Ammon's horn (tissue), 1 donor: ENCODE measurements around the gene ZNHIT2.

Experiments
- DNase-seq: peaks from one replicate; pipeline ENCODE4 v3.0.0-alpha.2; 2016; ENCODE audit warnings: low spot score

ZNHIT2 gene

DNA sequence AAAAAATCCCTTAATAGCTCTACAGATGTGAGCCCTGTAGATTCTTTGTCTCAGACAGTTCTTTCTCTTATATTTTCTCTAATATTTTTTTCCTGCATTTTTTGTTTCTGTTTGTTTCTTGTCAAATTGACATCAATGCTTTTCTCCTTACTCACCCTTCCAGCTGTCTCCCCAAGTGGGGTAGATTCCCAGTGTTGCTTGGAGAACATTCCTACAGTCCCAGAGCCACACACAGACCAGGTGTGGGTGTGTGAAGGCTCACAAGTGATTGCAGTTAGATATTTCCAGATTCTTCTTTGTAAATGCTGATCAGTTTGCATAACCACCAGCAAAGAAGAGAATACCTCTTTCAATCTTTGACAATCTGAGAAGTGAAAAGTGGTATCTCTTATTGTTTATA, 14.0 kb downstream of the ZNHIT2 start:
- no peak for DNase-seq

DNA sequence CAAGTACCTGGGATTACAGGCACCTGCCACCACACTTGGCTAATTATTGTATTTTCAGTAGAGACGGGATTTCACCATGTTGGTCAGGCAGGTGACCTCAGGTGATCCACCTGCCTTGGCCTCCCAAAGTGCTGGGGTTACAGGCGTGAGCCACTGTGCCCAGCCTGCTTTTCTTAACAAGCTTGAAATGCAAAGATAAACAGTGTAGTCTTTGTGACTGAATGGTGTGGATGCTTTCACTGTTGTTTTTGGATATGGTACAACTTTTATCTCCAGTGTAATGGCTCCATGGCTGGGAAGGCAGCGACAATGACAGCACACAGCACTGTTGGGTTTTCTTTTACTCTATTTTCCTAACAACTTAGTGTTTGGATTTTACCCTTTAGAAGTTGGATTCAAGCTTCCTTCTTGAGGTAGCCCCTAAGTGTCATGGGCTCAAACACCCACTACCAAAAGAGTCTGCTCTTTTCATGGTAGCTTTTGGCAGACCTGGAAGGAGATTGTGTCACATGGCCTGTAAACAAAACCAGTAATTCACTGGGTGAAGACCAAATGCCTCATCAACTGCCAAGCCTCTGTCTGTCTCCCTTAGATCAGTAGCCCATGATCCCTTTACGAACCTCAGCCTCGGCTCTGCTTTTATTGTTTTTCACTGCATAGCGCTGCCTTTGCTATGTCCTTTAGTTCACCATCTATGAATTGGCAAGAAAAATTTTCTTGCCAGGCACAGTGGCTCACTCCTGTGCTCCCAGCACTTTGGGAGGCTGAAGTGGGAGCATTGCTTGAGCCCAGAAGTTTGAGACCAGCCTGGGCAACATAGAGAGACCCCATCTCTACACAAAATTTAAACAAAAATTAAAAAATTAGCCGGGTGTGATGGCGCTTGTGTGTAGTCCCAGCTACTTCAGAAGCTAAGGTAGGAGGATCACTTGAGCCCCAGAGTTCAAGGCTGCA, 15.1 kb downstream of the ZNHIT2 start:
- peak; percentile 76 for DNase-seq

DNA sequence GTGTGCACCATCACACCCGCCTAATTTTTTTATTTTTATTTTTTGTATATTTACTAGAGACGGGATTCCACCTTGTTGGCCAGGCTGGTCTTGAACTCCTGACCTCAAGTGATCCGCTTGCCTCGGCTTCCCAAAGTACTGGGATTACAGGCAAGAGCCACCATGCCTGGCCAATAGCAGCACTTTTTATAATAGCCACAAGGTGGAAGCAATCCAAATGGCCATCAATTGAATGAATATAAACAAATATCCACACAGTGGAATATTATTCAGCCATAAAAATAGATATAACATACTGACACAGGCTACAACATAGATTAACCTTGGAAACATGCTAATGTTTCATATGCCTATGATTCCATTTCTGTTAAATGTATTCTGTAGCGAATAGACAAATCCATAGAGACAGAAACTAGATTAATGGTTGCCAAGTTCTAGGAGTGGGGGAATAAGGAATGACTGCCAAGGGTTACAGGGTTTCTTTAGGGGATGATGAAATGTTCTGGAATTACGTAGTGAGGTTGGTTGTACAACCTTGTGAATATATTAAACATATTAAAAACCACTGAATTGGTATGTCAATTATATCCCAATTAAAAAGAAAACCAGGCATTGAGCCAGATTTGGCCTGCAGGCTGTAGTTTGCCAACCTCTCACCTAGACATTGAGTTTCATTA, 16.7 kb downstream of the ZNHIT2 start:
- DNase-seq, result no peak

DNA sequence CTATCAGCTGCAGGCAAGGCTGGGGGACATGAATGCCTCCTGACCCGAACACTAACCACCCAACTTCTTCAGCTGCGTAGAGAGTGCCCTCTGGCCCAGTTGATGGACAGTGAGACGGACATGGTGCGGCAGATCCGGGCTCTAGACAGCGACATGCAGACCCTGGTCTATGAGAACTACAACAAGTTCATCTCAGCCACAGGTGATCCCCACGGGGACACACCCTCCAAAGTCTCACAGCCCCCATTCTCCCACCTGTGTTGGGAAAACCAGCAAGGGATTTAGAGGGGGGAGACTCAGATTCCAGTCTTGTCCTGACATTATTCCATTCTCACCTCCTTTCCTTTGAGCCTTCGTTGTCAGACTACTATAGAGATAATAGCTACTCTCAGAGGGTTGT, 20.6 kb downstream of the ZNHIT2 start:
- DNase-seq, result no peak

DNA sequence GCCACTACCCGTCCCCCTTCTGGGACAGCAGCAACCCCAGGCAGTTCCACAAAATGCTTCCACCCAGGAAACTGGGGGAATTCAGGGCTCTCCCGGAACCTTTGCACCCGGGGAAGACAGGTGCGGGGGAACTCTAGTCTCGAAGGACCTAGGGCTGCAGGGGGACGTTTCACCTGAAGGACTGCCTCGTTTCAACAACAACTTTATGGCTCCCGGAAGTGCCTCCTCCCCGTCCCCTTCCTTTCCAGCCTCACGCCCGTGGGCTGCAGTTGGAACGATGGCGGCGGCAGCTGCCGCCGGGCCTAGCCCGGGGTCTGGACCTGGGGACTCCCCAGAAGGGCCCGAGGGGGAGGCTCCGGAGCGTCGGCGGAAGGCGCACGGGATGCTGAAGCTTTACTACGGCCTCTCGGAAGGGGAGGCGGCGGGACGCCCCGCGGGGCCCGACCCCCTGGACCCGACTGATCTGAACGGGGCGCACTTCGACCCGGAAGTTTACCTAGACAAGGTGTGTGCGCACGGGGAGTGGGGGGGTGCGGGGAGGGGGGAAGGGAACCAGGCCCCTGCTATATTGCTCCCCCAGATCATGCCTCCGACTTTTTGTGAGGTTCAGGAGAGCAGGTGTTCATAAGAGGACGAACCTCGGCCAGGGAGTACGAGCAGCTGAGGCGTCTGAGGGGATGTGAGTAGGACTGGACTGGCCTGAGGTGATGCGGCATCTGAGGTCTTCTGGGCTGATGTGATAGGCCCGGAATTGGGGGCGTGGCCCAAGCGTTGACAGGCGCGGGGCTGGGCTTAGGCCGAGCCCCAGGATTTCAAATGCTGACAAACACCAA, 21.3 kb downstream of the ZNHIT2 start, which contains the start of gene VPS51:
VPS51 (plus strand) TSS at position 241 of the 833 bp plus-strand sequence; CDS start at position 278, 37 bp downstream.
- peak; percentile 91 for DNase-seq

DNA sequence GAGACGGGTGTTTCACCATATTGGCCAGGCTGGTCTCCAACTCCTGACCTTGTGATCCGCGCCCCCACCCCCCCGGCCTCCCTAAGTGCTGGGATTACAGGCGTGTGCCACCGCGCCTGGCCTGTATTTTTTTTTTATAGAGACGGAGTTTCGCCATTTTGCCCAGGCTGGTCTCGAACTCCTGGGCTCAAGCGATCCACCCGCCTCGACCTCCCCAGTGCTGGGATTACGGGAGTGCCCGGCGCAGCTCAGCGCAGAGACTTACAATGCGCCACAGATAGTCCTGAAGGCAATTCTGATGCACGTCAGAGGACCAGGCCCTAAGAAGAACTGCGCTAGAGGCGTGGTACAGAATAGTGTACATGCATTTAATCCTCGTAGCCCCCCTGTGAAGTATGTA, 22.1 kb downstream of the ZNHIT2 start:
- DNase-seq, result no peak

DNA sequence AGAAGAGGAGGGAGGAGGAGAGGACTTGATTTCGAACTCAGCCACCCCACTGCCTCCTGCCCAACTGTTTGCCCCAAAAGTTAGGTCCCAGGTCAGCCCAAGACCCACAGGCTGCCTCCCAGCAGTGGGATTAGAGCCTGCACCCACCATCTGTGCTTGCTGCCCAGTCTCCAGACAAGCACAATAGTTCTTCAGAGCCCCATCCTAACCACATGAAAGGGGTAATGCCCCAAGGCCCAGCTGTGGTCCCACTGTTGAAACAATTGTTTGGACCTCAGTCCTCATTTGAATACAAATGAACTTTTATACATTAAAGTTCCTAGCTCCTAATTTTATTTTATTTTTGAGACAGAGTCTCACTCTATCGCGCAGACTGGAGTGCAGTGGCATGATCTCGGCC, 26.9 kb downstream of the ZNHIT2 start:
- peak; percentile 75 for DNase-seq

DNA sequence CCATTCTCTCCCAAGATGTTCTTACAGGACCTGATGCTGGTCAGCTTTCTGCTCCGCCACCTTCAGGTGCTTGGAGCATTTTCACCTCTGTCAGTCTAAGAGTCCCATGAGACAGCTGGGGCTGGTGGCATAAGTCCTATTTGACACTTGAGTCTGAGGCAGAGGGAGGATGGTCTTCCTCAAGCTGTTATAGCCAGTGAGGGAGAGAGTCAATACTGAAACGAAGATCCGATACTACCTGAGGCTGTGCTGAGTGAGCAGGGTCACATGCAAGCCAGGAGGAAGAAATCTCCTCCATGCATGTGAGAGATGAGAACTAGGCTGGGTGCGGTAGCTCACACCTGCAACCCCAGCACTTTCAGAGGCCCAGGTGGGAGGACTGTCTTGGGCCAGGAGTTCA, 27.9 kb downstream of the ZNHIT2 start:
- DNase-seq, result no peak

DNA sequence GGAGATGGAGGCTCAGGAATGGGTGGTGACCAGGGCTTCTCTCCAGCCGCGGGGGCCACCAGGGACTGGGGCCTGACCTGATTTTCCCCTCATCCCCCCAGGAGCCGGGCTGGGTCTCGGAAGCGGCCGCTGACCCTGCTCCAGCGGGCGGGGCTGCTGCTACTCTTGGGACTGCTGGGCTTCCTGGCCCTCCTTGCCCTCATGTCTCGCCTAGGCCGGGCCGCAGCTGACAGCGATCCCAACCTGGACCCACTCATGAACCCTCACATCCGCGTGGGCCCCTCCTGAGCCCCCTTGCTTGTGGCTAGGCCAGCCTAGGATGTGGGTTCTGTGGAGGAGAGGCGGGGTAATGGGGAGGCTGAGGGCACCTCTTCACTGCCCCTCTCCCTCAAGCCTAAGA, 29.7 kb downstream of the ZNHIT2 start:
- DNase-seq, result no peak

DNA sequence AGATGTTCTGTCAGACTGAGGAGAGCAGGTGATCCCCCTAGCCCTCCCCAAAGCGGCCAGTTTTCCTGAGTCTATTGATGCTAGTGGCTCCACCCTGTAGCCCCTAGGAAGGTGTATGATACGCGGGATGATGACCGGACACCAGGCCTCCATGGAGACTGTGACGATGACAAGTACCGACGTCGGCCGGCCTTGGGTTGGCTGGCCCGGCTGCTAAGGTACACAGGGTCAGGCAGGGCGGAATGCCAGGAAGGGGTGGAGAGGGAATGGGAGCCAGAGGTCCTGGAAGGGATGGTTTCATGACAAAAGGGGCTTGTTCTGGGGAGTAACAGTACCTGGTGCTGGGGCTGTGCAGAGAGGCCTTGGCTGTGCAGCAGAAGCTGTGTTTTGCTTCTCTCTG, 30.3 kb downstream of the ZNHIT2 start:
- no peak for DNase-seq

DNA sequence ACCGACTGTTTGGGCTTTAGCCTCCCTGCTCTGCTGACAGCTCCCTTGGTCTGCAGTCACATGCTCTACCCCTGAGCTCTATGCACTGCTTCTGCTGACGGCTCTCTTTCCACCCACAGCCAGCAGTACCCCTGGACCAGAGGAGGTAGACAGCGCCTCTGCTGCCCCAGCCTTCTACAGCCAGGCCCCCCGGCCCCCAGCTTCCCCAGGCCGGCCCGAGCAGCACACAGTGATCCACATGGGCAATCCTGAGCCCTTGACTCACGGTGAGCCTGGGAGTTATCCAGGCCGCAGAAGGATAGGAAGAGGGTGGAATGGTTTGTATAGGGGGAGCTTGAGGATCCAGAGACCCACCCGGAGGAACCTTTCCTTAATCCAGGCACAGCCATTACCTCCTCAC, 30.7 kb downstream of the ZNHIT2 start:
- no peak for DNase-seq

DNA sequence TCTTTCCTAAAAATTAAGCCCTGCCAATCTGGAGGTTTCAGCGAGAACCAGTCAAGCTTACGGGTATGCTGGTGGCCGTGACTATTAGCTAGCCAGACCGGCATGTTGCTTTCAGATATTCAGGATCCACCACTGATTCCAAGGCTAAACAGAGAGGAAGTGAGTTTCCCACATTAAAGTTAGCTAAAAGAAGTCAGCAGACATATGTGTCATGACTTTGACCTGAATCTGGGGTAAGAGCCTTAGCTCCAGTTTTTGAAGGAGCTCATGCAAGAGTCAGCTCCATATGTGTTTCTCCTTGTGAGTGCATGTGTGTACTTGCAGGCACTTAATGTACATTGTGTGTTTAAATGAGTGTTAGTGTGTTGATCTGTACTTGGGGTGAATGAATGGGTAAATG, 32.1 kb downstream of the ZNHIT2 start:
- no peak for DNase-seq

DNA sequence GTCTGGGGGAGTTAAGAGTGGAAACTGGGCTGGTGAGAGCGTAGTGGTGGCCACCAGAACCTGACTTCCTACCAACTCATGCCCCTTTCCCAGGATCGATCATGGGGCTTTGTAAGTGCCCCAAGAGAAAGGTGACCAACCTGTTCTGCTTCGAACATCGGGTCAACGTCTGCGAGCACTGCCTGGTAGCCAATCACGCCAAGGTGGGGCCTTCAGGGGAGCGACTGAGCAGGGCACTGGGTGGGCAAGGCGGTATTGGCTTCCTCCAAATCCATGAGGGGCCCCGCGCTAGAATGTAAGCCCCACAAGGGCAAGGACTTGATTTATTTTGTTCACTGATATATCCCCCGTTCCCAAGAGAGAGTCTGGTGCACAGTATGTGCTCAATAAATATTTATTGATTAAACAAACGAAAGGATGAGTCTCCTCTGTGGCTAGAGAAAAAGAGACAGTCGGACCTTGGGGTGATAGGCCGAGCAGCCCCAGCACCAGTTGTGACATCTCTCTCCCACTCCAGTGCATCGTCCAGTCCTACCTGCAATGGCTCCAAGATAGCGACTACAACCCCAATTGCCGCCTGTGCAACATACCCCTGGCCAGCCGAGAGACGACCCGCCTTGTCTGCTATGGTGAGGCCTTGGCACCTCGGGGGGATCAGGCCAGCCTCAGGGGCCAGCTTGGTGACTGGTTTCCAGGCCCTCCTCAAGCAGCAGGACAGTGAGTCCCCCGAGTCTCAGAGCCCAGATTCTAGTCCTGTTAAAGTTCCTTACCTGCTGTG, 32.7 kb downstream of the ZNHIT2 start:
- DNase-seq, result no peak

DNA sequence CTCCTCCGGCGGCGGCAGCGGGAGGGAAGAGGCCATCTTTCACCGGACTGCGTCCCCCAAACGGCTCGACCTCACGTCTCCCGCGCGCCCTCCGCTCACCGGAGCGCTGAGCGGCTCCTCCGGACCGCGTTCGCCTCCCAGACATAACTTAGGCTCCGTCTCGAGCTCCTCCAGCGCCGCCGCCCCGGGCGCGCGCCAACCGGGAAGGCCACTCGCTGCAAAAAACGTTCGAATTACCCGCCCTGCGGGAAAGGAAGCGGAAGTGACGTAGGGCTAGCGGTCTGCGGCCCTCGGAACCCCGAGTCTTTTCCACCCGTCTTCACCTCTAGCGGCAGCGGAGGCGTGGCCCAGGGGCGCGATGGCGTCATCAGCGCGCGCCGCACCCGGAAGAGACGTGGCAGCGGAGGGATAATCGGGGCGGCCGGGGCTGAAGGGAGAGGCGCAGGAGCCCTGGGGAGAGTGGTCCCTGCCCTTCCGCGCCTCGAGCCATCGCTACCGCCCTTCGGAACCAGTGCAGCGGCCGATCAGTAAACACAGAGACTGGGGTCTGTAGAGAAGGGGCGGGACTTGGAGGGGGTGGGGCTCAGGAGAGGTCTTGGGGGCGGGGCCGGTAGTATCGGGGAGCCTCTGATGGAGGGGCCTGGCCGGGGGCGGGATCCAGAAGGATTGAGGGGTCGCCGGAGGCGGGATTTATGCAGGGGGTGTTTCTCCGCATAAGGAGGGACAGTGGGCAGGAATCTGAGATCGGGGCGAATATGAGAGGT, 33.5 kb downstream of the ZNHIT2 start, which contains the start of the genes CDCA5 and ZFPL1:
CDCA5 (minus strand) TSS at position 207 of the 764 bp plus-strand sequence; CDS start at position 145, 62 bp downstream.
ZFPL1 (plus strand) TSS at position 389 of the 764 bp plus-strand sequence. CDS start 477 bp downstream, outside the sequence.
- peak; percentile 97 for DNase-seq

DNA sequence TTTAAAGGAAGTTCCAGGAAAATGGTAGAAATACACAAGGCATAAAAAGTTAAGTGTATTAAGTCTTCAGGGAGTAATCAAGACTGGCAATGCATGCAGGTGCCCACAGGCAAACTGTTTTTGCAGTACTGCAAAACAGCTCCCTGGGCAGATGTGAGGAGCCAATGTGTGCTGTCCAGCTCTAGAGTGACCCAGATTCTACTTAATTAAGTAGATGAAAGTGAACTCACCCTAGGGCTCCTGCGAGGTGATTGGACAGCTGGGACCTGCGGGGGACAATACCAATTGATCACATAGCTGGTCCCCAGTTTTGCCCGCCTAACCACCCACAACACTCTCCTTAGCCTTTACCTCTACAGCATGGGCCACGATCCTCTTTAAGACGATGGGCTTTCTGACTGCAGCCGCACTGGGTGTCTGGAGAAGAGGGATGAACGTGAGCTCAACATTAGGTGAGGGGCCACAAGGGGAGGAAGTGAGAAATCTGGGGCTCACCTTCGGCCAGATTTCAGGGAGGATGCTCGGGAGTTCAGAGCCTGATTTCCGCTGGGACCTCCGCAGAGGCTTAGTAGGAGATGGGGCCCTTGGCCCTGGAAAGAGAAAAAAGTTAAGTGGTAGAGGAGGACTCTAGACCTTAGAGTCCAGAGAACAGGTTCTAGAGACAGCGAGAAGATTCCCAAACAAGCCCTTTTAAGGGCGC, 34.2 kb downstream of the ZNHIT2 start:
- no peak for DNase-seq

DNA sequence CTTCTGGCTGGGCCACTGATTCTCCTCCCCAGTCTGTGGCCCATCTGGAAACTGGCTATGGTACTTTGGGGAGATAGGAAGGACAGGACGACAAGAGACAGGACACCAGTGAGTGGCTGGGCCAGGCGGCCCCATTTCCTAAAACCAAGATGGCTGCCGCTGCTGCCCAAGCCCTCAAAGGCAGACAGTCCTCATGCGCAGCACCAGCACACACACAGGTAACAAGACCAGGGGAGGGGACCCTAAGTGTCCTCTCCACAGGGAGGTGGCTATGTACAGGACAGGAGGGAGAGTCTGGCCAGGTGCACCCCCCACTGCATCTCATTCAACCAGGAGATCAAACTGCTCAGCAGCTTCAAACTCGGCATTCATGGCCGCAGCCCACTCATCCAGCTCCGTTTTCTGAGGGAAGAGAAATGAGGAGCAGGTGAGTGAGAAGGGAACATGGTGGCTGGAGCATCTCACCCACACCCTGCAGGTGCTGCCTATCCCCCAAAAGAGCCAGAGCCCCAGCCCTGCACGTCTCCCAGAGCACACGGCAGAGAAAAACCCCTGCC, 38.6 kb downstream of the ZNHIT2 start:
- DNase-seq, result no peak

DNA sequence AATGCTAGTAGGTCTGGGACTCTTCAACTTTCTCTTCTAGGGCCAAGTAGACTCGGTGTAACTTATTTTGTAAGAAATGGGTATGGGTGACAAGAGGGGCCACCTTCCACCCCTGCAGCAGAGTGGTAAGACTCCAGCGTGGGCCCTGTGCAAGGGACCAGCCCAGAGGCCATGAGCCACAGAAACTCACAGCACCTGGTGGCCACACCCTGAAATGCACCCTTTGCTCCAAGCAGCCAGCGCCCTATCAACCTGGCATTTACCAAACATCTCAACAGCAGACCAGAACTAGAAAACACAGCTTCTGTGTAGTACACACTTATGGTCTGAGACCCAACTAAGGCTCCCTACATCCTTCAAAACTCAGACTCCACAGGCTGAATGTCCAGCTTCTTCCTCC, 39.4 kb downstream of the ZNHIT2 start:
- no peak for DNase-seq

DNA sequence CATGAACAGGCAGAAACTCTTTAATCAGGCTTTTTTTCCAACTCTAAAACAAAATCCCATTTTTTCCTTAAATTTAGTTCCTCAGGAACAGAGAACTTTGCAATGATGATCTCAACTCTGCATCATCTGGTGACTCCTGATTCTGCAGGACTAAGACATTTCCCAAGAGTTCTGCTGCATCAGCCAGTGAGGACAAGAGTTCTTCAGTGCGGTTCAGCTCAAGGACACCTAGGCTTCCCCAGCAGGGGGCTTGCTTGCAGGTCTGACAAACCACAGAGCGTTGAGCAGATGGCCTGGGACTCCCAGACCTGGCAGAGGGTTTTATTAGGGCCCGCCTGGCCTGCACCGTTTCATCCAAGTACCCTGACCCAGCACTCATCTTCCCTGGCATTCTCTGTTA, 40.0 kb downstream of the ZNHIT2 start:
- no peak for DNase-seq

DNA sequence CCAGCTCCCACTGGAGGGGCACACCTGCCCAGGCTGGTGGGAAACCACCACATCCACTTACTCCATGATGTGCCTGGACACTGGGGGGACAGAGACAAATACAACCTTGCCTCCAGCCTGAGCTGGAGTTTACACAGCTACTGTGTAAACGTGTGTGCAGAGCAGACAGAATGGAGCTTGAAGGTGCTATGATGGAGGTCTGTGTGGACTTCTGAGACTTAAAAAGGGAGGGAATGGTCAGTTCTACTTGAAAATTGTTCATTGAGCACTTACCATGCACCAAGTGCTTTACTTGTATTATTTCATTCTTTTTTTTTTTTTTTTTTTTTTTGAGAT, 44.9 kb downstream of the ZNHIT2 start:
- DNase-seq, result no peak
